ENCODE measurements around the gene SCAF8.

SCAF8 gene

DNA sequence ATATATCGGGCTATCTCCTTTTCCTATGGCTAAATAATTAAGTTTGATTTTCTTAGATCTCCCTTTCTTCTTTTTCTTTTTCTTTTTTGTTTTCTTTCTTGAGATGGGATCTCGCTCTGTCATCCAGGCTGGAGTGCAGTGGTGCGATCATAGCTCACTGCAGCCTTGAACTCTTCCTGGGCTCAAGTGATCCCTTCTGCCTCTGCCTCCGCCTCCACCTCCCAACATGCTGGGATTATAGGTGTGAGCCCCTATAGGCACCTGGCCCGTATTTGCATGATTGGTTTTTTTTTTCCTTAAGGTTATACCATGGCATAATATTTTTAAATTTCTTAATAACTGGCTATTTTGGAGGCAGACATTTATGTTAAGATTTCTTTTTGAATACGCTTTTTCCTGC is 106.3 kb downstream of the SCAF8 start:
- DNase-seq (ENCODE audit: low read depth) = no peak

DNA sequence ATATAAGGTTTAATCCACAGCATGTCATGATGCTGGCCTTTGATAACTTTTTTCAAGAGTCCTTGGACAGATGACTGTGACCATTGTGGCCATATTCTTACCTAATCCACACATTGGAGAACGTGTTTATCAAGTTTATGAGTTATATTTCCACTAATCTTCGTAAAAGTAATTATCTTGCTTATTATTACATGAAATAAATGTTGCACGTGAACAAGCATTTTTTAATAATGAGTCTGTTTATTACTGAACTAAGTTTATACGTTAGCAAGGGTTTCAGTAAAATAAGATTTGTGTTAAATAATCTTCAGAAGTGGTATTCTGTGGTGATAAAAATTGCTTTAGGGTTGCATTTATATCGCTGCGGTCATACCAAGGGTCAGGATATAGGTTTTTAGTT is 107.1 kb downstream of the SCAF8 start:
- no peak for DNase-seq (ENCODE audit: low read depth)

DNA sequence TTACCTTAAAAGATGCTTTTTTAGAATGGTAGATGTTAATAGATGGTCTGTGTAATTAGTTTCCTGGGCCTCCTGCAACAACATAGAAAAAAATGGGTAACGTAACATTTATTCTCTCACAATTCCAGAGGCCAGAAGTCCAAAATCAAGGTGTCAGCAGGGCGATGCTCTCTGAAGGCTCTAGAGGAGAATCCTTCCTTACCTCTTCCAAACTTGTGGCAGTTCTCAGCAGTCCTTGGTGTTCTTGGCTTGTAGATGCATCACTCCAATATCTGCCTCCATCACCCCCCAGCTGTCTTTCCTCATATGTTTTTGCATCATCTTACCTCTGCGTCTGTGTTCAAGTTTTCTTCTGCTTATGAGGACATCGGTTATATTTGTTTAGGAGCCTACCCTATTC is 107.9 kb downstream of the SCAF8 start:
- no peak for DNase-seq (ENCODE audit: low read depth)

DNA sequence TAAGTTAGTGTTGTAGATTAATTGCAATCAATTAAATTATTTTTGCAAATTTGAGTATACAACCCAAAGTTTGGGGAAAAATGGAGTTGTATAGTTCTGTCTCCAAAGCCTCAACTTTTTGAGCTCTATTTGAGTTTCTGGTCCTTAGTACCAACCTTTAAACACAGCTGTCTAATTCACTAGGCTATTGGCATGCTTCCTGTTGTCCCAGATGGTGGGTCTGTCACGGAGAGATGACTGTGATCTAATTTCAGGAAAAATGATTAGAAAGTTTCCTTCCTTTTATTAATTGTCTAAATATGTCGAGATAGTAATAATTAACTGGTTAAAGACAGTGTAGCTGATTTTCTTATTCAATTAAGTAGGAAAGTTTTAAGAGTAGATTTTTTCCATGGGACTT is 109.6 kb downstream of the SCAF8 start:
- no peak for DNase-seq (ENCODE audit: low read depth)

DNA sequence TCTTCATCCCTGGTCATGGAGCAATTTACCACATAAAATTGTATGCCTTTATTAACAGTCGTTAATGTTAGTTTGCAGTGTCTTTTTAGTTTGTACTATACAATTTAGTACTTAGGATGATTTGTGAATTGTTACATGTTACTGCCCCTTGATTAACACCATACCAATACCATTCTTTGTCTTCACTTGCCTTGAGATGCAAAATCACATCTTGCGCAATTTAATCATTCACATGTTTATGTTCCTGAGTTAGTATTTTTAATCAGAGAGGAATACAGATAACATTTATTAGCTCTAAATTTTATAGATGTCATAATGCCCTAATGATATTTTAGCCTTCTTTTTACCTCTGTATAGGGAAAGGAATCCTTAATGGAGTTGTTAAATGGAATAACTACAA is 114.1 kb downstream of the SCAF8 start:
- DNase-seq (ENCODE audit: low read depth) = no peak

DNA sequence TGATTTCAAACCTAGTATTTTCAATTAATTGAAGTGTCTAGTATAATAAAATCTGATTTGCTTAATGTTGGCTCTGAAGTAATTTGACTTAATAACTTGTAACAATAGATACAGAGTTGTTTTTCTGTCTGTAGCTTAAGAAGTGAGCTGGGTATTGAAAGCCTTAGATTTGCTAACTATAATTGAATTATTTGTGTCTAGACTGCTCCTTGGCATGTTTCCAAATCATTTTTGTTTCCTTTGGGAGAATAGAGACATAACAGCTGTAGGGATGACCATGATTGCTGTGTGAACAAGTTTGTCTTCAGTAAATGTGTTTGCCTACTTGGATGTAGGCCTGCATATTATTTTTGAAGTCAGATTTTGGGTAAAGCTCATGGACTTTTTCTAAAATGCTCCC is 115.4 kb downstream of the SCAF8 start:
- DNase-seq (ENCODE audit: low read depth) = no peak

DNA sequence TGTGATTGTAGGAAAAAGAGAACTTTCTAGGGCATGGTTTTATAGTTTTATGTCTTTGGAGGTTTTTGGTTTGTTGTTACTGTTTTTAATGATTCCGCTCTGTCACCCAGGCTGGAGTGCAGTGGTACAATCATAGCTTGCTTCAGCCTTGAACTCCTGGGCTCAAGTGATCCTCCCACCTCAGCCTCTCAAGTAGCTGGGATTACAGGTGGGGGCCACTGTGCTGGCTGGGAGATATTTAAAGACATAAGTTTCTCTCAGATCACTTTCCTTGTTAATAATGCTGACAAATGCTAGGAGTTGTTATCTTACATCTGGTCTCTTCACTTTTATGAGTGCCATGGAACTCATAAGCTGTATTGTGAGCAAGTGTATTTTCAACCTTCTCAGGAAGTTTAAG is 116.3 kb downstream of the SCAF8 start:
- DNase-seq (ENCODE audit: low read depth) = no peak

DNA sequence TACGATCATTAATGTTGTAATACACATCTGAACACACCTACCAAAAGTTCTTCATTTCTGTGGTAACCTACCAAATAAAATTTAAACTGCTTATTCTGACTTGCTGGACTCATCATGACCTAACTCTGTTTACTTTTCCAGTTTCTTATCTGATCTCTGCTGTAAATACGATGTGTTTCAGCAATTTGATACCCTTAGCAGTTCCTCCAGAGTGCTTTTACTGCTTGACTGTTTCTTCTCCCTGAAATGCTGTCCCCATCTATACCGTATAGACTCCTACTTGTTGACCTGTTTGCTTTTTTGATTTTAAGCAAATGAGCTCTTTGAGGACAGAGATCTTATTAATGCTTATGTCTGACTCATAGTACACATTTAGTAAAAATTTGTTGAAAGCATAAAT is 119.5 kb downstream of the SCAF8 start:
- no peak for DNase-seq (ENCODE audit: low read depth)

DNA sequence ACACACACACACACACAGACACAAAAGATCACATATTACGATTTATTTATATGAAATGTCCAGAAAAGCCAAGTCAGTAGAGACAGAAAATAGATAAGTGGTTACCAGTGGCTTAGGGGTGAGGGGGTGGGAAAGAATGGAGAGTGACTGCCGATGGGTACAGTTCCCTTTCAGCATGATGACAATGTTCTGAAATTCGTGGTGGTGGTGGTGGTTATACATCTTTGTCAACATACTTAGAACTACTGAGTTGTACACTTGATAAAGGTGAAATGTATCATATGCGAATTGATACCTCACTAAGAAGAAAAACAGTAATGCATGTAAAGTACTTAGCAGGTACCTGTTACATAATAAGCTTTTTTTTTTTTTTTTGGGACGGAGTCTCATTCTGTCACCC is 124.3 kb downstream of the SCAF8 start:
- DNase-seq (ENCODE audit: low read depth) = no peak

DNA sequence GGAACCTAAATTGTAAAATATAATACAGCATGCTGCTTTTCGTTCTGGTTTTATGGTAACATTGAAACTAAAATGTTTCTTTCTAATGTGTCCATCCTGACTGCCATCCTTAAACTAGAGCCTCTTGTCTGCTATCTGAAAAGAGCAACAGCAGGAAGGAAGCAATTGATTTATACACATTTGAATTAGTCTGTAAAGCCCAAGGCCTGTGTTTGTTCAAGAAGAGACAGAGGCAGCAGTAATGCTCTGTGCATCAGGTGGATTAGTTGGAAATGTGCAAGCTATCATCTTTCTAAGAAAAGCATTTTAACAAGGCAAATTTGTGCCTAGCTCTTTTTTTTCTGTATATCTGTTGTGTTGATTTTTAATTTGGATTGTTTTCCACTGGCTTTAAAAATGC is 128.6 kb downstream of the SCAF8 start:
- no peak for DNase-seq (ENCODE audit: low read depth)

DNA sequence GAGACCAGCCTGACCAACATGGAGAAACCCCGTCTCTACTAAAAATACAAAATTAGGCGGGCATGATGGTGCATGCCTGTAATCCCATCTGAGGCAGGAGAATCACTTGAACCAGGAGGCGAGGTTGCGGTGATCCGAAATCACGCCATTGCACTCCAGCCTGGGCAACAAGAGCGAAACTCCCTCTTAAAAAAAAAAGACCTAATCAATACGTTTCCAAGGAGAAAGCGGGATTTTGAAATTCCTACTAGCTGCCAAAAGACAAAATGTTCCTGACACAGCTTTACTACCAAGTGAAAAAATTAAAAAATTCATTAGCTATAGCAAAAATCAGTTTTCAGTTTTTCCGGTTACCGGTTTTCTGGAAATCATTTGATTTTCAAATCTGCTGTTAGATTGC is 129.3 kb downstream of the SCAF8 start:
- DNase-seq (ENCODE audit: low read depth) = no peak

DNA sequence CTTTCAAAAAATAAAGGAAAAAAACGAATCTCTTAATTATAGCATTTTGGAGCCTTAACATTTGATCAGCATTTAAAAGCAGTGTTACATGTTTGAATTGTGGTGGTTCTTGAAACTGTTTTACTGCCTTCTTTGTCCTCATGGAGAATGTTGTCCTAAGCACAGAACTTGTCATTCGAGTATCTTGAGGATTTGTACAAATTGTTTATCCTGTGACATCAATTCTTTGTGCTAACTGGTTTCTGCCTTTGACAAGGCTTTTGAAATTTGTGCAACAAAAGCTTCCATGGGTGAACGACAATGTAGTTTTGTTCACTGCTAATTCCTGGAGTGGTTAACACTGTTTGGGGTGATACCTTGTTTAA is 130.8 kb downstream of the SCAF8 start:
- DNase-seq (ENCODE audit: low read depth) = no peak

DNA sequence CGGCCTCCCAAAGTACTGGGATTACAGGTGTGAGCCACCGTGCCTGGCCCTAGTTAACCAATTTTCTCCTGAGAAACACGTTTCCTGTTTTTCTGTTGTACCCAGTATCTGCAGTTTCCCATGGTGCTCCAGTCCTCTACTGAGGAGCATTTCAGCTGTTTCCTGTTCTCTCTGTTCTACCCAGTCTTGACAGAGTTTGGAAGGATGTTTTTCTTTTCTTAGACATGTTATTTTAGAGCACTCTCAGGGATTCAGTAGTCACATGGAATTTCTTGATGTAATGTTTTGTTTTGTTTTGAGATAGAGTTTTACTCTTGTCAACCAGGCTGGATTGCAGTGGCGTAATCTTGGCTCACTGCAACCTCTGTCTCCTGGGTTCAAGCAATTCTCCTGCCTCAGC is 132.1 kb downstream of the SCAF8 start:
- no peak for DNase-seq (ENCODE audit: low read depth)

DNA sequence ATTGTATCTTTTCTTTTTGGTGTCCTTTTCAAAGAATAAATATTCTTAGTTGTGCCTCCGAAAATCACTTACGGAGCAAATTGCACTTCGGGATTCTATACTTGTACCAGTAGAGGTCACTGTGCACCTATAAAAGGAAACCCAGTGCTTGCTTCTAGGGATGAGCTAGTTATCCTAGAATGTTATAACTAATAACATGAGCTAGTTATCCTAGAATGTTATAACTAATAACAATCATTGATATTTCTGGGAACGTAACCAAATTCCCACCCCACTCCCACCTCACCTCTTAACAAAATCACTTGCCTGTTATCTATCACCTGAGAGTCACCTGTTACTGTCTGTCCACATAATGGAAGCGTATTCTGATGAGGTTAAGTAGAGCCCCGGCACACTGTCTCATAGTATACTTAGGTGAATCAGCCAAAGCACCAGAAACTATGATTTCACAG is 135.0 kb downstream of the SCAF8 start:
- no peak for DNase-seq (ENCODE audit: low read depth)

DNA sequence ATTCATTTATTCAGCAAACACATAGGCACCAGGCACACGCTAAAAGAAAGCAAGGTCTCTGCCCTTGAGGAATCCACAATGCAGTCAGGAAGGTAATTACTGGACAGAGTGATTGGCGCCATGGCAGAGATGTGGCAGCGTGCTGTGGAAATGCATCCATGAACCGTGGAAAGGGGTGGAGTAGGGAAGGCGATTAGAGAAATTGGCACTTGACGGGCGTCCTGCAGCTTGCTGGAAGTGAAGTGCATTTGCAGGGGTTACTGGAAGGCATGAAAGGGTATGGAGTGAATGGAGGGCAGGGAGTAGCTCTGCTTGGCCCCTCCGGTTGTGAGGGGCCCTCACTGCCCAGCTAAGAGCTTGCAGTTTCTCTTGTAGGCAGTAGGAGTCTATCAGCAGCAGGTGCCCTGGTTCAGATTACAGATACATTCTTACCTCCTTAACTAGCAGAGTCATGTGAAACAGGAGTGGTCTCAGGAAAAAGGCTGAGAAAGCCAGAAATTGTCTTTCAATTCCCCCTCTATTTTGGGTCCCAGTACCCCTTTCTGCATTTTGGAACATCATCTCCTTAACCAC is 139.4 kb downstream of the SCAF8 start:
- no peak for DNase-seq (ENCODE audit: low read depth)

DNA sequence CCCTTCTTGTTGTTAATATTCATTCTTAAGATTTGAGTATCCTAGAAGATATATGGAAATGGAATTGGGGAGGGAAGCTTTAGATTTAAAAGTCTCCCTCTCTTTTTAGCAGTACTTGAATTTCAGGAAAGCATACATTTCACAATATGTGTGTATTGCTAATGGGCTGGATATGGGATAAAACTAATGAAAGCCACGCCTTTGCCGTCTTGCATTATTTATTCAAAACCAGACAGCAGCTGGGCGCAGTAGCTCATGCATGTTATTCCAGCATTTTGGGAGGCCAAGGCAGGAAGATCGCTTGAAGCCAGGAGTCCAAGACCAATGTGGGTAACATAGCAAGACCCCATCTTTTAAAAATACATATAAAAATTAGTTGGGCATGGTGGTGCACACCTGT is 140.3 kb downstream of the SCAF8 start:
- DNase-seq (ENCODE audit: low read depth) = no peak

DNA sequence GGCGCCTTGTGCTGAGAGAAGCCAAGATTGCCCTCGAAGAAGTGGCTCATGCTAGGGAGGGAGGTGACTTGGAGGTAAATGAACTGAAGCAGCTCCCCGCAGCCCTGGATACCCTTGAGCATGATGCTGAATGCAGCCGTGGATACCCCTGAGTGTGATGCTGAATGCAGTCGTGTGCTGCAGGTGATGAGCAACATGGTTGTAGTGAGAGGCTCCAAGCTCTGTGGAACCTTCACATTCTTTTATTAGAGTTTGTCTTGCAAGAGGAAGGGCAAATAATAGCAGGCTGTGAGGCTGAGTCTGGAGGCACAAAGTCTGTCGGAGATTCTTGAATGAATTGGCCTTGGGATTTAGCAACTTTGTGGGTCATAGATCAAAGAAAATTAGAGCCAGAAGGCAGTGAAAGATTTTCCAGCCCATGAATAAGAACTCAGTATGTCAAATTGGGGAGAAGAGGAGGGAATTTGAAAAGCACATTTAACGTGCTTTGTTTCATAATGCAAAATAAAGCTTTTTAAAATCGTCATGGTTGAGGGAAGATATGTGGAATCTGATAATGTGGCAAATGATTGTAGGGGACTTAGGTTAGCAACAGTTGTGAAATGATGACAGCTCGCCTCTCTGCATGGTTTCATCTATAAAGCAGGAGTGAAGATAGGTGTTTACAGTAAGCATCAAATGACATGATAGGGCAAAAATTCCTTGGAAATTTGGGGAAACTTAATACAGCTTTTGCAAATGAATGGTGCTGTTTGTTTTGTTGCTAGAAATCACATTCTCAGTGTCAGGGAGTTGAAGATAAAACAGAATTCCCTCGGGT is 141.8 kb downstream of the SCAF8 start:
- DNase-seq (ENCODE audit: low read depth) = no peak

DNA sequence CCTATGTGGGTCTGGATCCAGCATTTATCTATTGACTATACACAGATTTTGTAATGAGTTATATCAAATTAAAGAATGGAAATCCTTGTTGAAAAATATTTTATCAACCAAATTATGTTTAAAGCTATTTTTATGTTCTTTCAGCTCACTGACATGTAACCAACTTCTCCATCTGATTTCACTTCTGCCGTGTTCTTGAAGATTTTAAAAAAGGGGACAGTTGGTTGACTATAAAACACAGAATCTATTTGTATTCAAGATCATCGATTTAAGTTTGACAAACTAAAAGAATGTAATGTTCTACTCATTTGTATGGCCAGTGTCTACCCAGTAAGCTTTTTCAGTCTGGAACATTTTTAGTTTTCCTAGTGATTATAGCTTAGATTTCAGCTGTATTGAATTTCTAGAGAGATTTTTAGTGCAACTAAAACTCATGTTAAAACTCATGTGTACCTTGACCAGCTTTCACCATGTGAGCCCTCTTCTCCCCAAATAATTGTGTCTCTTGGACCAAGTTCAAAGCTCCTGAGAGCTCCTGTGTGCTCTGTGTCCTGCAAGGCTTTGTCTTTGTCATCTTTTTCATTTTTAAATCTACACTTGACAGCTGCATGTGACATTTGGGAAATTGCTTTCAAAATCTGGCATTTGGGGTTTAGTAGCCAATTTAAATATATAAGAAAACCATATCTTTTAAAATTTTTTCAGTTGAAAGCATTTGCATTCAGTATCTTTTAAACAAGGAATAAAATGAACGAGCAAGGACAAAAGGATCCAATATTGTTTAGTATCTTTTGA is 143.5 kb downstream of the SCAF8 start:
- no peak for DNase-seq (ENCODE audit: low read depth)

DNA sequence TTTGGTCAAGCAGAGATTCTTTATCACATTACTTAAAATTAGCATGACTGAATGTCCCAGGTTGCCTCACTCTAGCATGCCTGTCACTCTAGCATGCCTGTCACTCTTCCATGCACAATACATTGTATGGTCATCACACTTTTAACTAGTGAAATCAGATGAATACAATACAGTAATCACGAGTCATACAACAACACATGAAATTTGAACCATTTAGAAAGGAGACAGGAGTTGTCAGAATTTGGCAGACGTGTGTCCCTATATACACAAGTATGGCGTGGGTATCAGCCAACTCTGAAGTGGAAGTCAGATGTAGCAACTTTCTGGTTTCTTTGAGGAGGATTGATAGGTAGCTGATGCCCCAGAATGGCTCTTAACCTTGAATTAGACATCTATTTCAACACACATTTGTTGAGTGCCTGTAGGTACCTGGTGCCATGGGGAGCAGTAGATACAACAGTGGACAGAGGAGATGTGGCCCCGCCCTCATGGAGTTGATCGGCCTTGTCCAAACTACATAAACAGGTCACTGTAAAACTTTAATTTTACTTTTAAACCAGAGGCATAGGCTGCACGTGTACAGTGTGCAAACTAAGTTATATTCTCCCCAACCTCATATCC is 145.8 kb downstream of the SCAF8 start:
- no peak for DNase-seq (ENCODE audit: low read depth)

DNA sequence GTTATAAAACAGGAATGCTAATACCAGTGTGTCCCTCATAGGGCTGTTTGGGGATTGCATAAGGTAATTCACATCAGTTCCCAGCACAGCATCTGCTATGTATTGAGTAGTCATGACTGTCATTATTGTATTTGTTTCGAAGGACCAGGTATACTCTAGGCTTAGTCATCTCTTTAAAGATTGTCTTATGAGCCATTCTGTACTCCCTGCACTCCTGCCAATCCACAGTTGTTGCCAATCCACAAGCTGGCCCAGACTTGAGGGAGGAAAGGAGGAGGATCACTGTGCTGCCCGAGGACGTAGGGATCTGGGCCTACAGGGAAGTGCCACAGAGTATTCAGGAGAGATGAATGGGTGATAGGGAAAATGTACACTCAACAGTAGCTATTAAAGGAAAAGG is 148.9 kb downstream of the SCAF8 start:
- DNase-seq (ENCODE audit: low read depth) = no peak
